Liver (tissue), 9 donors: ENCODE data around the gene RAPGEF6. TPM values are rescaled to one million over a fixed set of nuclear protein-coding genes. Genes with fewer than 3 reads are reported as not detected.

Source experiments
- DNase-seq: peaks from one replicate; pipeline ENCODE4 v3.0.0-alpha.2; 2017; ENCODE audit warnings: low spot score
- H3K27ac ChIP-seq, 2 donors: one replicate each; pipeline ENCODE4 v1.7.0; 2013; ENCODE audit warnings: inconsistent platforms in 2 of 2, low read length in 2 of 2, control low read depth in 1 of 2, low read depth in 1 of 2, mild to moderate bottlenecking in 1 of 2
- H3K27me3 ChIP-seq, 4 donors: one replicate each; pipeline versions ENCODE4 v1.6.1 to v1.7.0; 2013; ENCODE audit warnings: low read length in 3 of 4, inconsistent platforms in 1 of 4, mild to moderate bottlenecking in 1 of 4, moderate library complexity in 1 of 4; ENCODE audit not compliant: control insufficient read depth in 4 of 4, insufficient read depth in 4 of 4
- H3K36me3 ChIP-seq, 4 donors: one replicate each; pipeline versions ENCODE4 v1.6.1 to v1.7.0; 2013; ENCODE audit warnings: low read length in 3 of 4, mild to moderate bottlenecking in 3 of 4, low read depth in 1 of 4, moderate library complexity in 1 of 4; ENCODE audit not compliant: control insufficient read depth in 4 of 4, insufficient read depth in 3 of 4
- H3K4me1 ChIP-seq, 4 donors: one replicate each; pipeline versions ENCODE4 v1.6.1 to v1.7.0; 2013; ENCODE audit warnings: low read length in 3 of 4, mild to moderate bottlenecking in 3 of 4, moderate library complexity in 1 of 4; ENCODE audit not compliant: control insufficient read depth in 4 of 4, insufficient read depth in 4 of 4
- H3K4me3 ChIP-seq, 3 donors: one replicate each; pipeline versions ENCODE4 v1.6.1 to v1.7.0; 2013; ENCODE audit warnings: low read length in 3 of 3, control low read depth in 1 of 3, low read depth in 1 of 3, mild to moderate bottlenecking in 1 of 3
- H3K9ac ChIP-seq, 2 donors: one replicate each; pipeline ENCODE4 v1.7.0; 2013; ENCODE audit warnings: low read length in 2 of 2, mild to moderate bottlenecking in 2 of 2, moderate library complexity in 2 of 2, control low read depth in 1 of 2, low read depth in 1 of 2
- H3K9me3 ChIP-seq, 4 donors: one replicate each; pipeline versions ENCODE4 v1.6.1 to v1.7.0; 2013; ENCODE audit warnings: low read length in 3 of 4; ENCODE audit not compliant: control insufficient read depth in 4 of 4
- EGR1 ChIP-seq, 2 donors: IDR thresholded peaks; 2 replicates each; pipeline ENCODE4 v1.6.1; 2016 to 2018; ENCODE audit warnings: antibody characterized with exemption in 2 of 2, low read depth in 2 of 2
- FOXA2 ChIP-seq: IDR thresholded peaks from 2 replicates; pipeline ENCODE4 v1.6.1; 2016; ENCODE audit warnings: antibody characterized with exemption
- GABPA ChIP-seq, 2 donors: IDR thresholded peaks in 1 of 2; conservative IDR thresholded peaks in 1 of 2; 2 replicates each; pipeline ENCODE4 v1.6.1; 2016; ENCODE audit warnings: antibody characterized with exemption in 2 of 2, mild to moderate bottlenecking in 1 of 2, moderate library complexity in 1 of 2
- HNF4A ChIP-seq, 2 donors: conservative IDR thresholded peaks; 2 replicates each; pipeline ENCODE4 v1.6.1; 2016; ENCODE audit warnings: antibody characterized with exemption in 2 of 2, mild to moderate bottlenecking in 2 of 2
- HNF4G ChIP-seq: IDR thresholded peaks from 2 replicates; pipeline ENCODE4 v1.6.1; 2016; ENCODE audit warnings: antibody characterized with exemption
- JUND ChIP-seq, 2 donors: IDR thresholded peaks; 2 replicates each; pipeline ENCODE4 v1.6.1; 2016; ENCODE audit warnings: antibody characterized with exemption in 2 of 2
- NR2F2 ChIP-seq: IDR thresholded peaks from 2 replicates; pipeline ENCODE4 v1.6.1; 2016; ENCODE audit warnings: antibody characterized with exemption
- RAD21 ChIP-seq, 2 donors: IDR thresholded peaks; 2 replicates each; pipeline ENCODE4 v1.6.1; 2016; ENCODE audit warnings: antibody characterized with exemption in 2 of 2, mild to moderate bottlenecking in 2 of 2
- RXRA ChIP-seq, 2 donors: IDR thresholded peaks; 2 replicates each; pipeline ENCODE4 v1.6.1; 2017 to 2018; ENCODE audit warnings: antibody characterized with exemption in 2 of 2, mild to moderate bottlenecking in 1 of 2
- TAF1 ChIP-seq: conservative IDR thresholded peaks from 2 replicates; pipeline ENCODE4 v1.6.1; 2016; ENCODE audit warnings: antibody characterized with exemption, mild to moderate bottlenecking
- YY1 ChIP-seq: IDR thresholded peaks from 2 replicates; pipeline ENCODE4 v1.6.1; 2016; ENCODE audit warnings: antibody characterized with exemption, mild to moderate bottlenecking
- WGBS: extraction: QIAGEN DNeasy Blood & Tissue Kit; methylation state at CpG from one replicate; pipeline ENCODE4 v1.1.7; 2013; 5-methylcytosine and 5-hydroxymethylcytosine counted together
- polyA plus RNA-seq, 2 donors: library from polyadenylated mRNA; stranded (reverse) in 1 of 2; unstranded in 1 of 2; fragments of 200-250 nt in 1 of 2; fragments of >200 nt in 1 of 2; fragmentation: Nextera tagmentation in 1 of 2; extraction: Ambion mirVana in 1 of 2; gene quantifications; one replicate each; pipeline versions ENCODE4 v1.2.1 to v1.2.3, GENCODE V29; 2013 to 2015
- total RNA-seq, 2 donors: library from RNA; depleted of rRNA; stranded (reverse); fragments of >200 nt; gene quantifications; one replicate each; pipeline ENCODE4 v1.2.3, GENCODE V29; 2014
- TF ChIP-seq, protein P1 (sequence below): IDR thresholded peaks from 2 replicates; pipeline ENCODE4 v1.6.1; 2016; ENCODE audit warnings: antibody characterized with exemption, mild to moderate bottlenecking
- TF ChIP-seq, protein P2 (sequence below): IDR thresholded peaks from 2 replicates; pipeline ENCODE4 v1.6.1; 2016; ENCODE audit warnings: antibody characterized with exemption
- TF ChIP-seq, protein P3 (sequence below): fragments of 150-350 bp; IDR thresholded peaks from 2 replicates; pipeline ENCODE4 v1.5.1; 2017; ENCODE audit warnings: improper control_type of control experiment, low read depth, low read length; ENCODE audit not compliant: missing input control
- TF ChIP-seq, protein P4 (sequence below): IDR thresholded peaks from 2 replicates; pipeline ENCODE4 v1.6.1; 2016; ENCODE audit warnings: antibody characterized with exemption
- TF ChIP-seq, protein P5 (sequence below): IDR thresholded peaks from 2 replicates; pipeline ENCODE4 v1.6.1; 2016; ENCODE audit warnings: antibody characterized with exemption
- donor health status: healthy.
- donor health status: healthy.
- donor health status: healthy.
- donor health status: healthy.
- donor health status: healthy.

The RAPGEF6 gene
- total and polyA plus RNA-seq, 4 donors = 1.7 to 16.1 (median 8.6) TPM

DNA sequence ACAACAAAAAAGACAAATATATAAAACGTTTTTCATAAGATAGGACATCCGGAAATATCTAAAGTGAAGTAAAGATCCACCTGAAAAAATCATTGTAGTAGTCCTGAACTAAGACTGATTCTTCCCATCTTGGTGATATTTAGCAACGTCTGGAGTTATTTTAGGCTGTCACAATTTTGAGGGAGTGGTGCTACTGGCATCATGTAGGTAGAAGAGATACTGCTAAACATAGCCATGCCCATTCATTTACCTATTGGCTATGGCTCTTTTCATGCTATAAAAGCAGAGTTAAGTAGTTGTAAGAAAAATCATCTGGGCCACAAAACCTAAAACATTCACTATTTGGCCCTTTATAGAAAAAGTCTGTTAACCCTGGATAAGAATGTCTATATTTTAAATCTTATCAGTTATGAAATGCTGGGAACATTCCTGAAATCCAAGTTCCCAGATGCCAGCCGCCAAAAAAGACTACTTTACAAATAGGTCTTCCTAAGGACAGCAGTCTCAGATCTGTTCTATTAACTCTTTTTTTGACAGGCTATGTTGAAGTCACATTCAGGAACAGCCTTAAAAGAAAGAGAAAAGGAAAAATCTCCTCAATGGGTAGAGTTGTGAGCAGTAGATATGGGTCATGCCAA, 27.0 kb downstream of the RAPGEF6 start:
- H3K27me3 ChIP-seq = no peaks in the 10 kb centered on the region
- H3K9me3 ChIP-seq = no peaks in the 10 kb centered on the region
- no peak overlapping the region for H3K4me3 ChIP-seq
- no peak overlapping the region for H3K27ac ChIP-seq
- DNase-seq = no peak
- 65% methylated on average over 4 of the region's 4 CpGs for WGBS
- no peaks in the 10 kb centered on the region for H3K4me1 ChIP-seq
- H3K36me3 ChIP-seq = peaks cover 0 to under 1% (median 0%) of the 10 kb centered on the region in 4 donors
- no peak overlapping the region for H3K9ac ChIP-seq
- TF ChIP-seq, protein P1, sequence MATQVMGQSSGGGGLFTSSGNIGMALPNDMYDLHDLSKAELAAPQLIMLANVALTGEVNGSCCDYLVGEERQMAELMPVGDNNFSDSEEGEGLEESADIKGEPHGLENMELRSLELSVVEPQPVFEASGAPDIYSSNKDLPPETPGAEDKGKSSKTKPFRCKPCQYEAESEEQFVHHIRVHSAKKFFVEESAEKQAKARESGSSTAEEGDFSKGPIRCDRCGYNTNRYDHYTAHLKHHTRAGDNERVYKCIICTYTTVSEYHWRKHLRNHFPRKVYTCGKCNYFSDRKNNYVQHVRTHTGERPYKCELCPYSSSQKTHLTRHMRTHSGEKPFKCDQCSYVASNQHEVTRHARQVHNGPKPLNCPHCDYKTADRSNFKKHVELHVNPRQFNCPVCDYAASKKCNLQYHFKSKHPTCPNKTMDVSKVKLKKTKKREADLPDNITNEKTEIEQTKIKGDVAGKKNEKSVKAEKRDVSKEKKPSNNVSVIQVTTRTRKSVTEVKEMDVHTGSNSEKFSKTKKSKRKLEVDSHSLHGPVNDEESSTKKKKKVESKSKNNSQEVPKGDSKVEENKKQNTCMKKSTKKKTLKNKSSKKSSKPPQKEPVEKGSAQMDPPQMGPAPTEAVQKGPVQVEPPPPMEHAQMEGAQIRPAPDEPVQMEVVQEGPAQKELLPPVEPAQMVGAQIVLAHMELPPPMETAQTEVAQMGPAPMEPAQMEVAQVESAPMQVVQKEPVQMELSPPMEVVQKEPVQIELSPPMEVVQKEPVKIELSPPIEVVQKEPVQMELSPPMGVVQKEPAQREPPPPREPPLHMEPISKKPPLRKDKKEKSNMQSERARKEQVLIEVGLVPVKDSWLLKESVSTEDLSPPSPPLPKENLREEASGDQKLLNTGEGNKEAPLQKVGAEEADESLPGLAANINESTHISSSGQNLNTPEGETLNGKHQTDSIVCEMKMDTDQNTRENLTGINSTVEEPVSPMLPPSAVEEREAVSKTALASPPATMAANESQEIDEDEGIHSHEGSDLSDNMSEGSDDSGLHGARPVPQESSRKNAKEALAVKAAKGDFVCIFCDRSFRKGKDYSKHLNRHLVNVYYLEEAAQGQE = no peak
- no peak for TF ChIP-seq FOXA2
- TF ChIP-seq RXRA (IDR thresholded peaks at IDR 0.05) = no peak
- no peak for TF ChIP-seq GABPA (IDR thresholded peaks at IDR 0.05 in 1 of 2, conservative IDR thresholded peaks at IDR 0.05 in 1 of 2)
- no peak for TF ChIP-seq HNF4G
- TF ChIP-seq, protein P2, sequence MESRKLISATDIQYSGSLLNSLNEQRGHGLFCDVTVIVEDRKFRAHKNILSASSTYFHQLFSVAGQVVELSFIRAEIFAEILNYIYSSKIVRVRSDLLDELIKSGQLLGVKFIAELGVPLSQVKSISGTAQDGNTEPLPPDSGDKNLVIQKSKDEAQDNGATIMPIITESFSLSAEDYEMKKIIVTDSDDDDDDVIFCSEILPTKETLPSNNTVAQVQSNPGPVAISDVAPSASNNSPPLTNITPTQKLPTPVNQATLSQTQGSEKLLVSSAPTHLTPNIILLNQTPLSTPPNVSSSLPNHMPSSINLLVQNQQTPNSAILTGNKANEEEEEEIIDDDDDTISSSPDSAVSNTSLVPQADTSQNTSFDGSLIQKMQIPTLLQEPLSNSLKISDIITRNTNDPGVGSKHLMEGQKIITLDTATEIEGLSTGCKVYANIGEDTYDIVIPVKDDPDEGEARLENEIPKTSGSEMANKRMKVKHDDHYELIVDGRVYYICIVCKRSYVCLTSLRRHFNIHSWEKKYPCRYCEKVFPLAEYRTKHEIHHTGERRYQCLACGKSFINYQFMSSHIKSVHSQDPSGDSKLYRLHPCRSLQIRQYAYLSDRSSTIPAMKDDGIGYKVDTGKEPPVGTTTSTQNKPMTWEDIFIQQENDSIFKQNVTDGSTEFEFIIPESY = no peak
- TF ChIP-seq, protein P3, sequence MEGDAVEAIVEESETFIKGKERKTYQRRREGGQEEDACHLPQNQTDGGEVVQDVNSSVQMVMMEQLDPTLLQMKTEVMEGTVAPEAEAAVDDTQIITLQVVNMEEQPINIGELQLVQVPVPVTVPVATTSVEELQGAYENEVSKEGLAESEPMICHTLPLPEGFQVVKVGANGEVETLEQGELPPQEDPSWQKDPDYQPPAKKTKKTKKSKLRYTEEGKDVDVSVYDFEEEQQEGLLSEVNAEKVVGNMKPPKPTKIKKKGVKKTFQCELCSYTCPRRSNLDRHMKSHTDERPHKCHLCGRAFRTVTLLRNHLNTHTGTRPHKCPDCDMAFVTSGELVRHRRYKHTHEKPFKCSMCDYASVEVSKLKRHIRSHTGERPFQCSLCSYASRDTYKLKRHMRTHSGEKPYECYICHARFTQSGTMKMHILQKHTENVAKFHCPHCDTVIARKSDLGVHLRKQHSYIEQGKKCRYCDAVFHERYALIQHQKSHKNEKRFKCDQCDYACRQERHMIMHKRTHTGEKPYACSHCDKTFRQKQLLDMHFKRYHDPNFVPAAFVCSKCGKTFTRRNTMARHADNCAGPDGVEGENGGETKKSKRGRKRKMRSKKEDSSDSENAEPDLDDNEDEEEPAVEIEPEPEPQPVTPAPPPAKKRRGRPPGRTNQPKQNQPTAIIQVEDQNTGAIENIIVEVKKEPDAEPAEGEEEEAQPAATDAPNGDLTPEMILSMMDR = no peak
- no peak for TF ChIP-seq EGR1 (IDR thresholded peaks at IDR 0.05; ENCODE audit: low read depth in 2 of 2)
- TF ChIP-seq HNF4A (conservative IDR thresholded peaks at IDR 0.05) = no peak
- no peak for TF ChIP-seq JUND (IDR thresholded peaks at IDR 0.05)
- TF ChIP-seq NR2F2 = no peak
- TF ChIP-seq, protein P4, sequence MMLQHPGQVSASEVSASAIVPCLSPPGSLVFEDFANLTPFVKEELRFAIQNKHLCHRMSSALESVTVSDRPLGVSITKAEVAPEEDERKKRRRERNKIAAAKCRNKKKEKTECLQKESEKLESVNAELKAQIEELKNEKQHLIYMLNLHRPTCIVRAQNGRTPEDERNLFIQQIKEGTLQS = no peak
- no peak for TF ChIP-seq RAD21 (IDR thresholded peaks at IDR 0.05)
- TF ChIP-seq YY1 = no peak
- TF ChIP-seq, protein P5, sequence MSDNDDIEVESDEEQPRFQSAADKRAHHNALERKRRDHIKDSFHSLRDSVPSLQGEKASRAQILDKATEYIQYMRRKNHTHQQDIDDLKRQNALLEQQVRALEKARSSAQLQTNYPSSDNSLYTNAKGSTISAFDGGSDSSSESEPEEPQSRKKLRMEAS = no peak
- TF ChIP-seq TAF1 = no peak
